K562 (cell line): ENCODE data around the gene INO80C. TPM values are rescaled to one million over a fixed set of nuclear protein-coding genes. Genes with fewer than 3 reads are reported as not detected.

Source experiments
- DEAF1 ChIP-seq: fragments of 450-650 bp; formaldehyde crosslinking; IDR thresholded peaks from 2 replicates; pipeline ENCODE4 v1.4.0; 2020; ENCODE audit warnings: mild to moderate bottlenecking, moderate library complexity
- DLX4 ChIP-seq: fragments of 250-450 bp; sonication (Bioruptor Pico); IDR thresholded peaks from 2 replicates; pipeline ENCODE4 v1.6.1; 2021; ENCODE audit warnings: mild to moderate bottlenecking
- STAG1 ChIP-seq: sonication (generic); formaldehyde crosslinking; IDR thresholded peaks from 2 replicates; pipeline ENCODE4 v1.5.0; 2020; ENCODE audit warnings: missing genetic modification reagents, borderline replicate concordance
- polyA plus RNA-seq, 8 experiments: library from polyadenylated mRNA; depleted of rRNA in 4 of 8; stranded (reverse) in 5 of 8; unstranded in 3 of 8; fragments of >200 nt; fragmentation: Nextera tagmentation in 2 of 8; fragmentation: Illumina TruSeq in 1 of 8; extraction: Ambion mirVana in 2 of 8; extraction: Trizol in 1 of 8; gene quantifications; 2 replicates each; pipeline versions ENCODE4 v1.2.1 to v1.2.3, GENCODE V29; 2011 to 2014; ENCODE audit warnings: inconsistent platforms in 1 of 8, missing spikeins in 1 of 8
- total RNA-seq, 7 experiments: library from RNA; depleted of rRNA in 6 of 7; stranded (reverse); fragments of >200 nt in 6 of 7; fragmentation: Illumina TruSeq in 2 of 7; extraction: Trizol in 2 of 7; gene quantifications; 2 replicates each; pipeline versions ENCODE4 v1.2.1 to v1.2.3, GENCODE V29; 2011 to 2021; ENCODE audit warnings: low replicate concordance in 1 of 7
- TF ChIP-seq, protein P1 (sequence below): fragments of 450-650 bp; IDR thresholded peaks from 2 replicates; pipeline ENCODE4 v1.6.1; 2017; ENCODE audit warnings: mild to moderate bottlenecking, moderate library complexity

Gene INO80C
- total and polyA plus RNA-seq, 9 of the 15 experiments (the other 6 are each of a cell fraction or from before 2014, with no cell fraction given): 14.3 to 53.3 (median 46.6) TPM

DNA sequence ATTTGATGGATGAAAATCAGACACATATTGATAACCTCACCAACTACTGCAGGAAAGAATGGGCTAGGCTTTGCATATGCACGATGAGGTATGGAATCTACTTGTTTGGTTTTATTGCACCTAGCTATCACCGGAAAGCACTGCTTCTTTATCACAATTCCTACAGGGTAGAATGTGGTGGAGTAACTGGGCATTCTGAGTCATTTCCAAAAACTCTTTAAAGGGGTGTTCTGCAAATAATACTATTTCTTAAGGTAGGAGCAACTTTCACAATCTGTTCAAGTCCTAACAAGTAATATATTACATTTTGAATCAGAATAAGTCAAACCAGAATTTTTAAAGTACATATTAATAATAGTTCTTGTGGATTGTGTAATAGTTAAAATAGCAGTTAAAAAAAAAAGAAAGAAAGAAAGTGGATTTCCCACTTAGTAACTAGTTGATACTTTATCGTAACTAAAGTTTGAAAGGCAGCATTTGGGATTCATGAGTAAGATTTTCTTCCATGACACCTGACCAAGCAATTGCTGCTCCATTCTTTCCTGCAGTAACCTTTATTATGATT is 40.5 kb downstream of the INO80C start (continued):
- TF ChIP-seq DLX4 (CRISPR knock-in tag): no peak
- TF ChIP-seq, protein P1, sequence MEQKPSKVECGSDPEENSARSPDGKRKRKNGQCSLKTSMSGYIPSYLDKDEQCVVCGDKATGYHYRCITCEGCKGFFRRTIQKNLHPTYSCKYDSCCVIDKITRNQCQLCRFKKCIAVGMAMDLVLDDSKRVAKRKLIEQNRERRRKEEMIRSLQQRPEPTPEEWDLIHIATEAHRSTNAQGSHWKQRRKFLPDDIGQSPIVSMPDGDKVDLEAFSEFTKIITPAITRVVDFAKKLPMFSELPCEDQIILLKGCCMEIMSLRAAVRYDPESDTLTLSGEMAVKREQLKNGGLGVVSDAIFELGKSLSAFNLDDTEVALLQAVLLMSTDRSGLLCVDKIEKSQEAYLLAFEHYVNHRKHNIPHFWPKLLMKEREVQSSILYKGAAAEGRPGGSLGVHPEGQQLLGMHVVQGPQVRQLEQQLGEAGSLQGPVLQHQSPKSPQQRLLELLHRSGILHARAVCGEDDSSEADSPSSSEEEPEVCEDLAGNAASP: no peak
- no peak for TF ChIP-seq DEAF1 (CRISPR knock-in tag)
- TF ChIP-seq STAG1 (CRISPR knock-in tag): no peak
